Measurements from ENCODE around the gene SGF29.

DNA sequence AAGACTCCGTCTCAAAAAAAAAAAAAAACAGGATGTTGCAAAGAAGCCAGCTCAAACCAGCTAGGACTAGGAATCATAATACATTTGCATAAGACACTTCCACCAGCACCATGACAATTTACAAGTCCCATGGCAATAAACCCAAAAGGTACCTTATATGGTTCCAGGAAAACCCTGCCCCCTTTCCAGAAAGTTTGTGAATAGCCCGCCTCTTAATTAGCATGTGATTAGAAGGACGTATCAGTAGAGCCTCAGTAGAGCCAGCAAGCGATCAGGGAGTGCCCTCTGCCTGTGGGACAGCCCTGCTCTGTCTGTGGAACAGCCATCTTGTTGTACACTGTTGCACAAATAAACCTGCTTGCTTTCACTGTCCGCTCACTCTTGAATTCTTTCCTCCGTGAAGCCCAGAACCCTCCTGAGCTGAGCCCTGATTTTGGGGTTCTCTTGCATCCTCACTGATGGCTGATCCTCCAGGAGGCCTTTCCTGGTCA is 29.0 kb upstream of the SGF29 start:
- no peak for TF ChIP-seq POLR2A (IDR thresholded peaks at IDR 0.05)
- TF ChIP-seq, protein P1, sequence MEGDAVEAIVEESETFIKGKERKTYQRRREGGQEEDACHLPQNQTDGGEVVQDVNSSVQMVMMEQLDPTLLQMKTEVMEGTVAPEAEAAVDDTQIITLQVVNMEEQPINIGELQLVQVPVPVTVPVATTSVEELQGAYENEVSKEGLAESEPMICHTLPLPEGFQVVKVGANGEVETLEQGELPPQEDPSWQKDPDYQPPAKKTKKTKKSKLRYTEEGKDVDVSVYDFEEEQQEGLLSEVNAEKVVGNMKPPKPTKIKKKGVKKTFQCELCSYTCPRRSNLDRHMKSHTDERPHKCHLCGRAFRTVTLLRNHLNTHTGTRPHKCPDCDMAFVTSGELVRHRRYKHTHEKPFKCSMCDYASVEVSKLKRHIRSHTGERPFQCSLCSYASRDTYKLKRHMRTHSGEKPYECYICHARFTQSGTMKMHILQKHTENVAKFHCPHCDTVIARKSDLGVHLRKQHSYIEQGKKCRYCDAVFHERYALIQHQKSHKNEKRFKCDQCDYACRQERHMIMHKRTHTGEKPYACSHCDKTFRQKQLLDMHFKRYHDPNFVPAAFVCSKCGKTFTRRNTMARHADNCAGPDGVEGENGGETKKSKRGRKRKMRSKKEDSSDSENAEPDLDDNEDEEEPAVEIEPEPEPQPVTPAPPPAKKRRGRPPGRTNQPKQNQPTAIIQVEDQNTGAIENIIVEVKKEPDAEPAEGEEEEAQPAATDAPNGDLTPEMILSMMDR (IDR thresholded peaks at IDR 0.05): no peak

Data from ovary (tissue), 3 donors.